ENCODE data around the gene PLD6. TPM values are rescaled to one million over a fixed set of nuclear protein-coding genes. Genes with fewer than 3 reads are reported as not detected.
"Not testable (repeated sequence)": the region's sequence is repeated elsewhere in the genome, so short reads cannot be mapped to it uniquely, and the experiment has no call there.

Gene PLD6
- total RNA-seq = 0.92 and 3.3 TPM in 2 replicates

- H3K4me3 ChIP-seq (ENCODE audit: low read depth, low read length) = peak within 1 kb of the TSS; percentile 66
- no peak for TF ChIP-seq CTCF (conservative IDR thresholded peaks at IDR 0.05; ENCODE audit: low read depth, low read length)
- no peak for DNase-seq (ENCODE audit: low read depth)
Measured at GRCh38 chr17:17206124-17206912, at the start of gene PLD6. Gene PLD6 (minus strand): TSS chr17:17206333. CDS start chr17:17206286, 47 bp downstream.

GRCh38 chr17:17255689-17256088 is 49.6 kb upstream of the PLD6 start:
- DNase-seq (ENCODE audit: low read depth); H3K4me3 ChIP-seq (ENCODE audit: low read depth, low read length): not testable (repeated sequence)

- DNase-seq (ENCODE audit: low read depth) = no peak
- no peak overlapping the region for H3K4me3 ChIP-seq (ENCODE audit: low read depth, low read length)
- TF ChIP-seq CTCF (conservative IDR thresholded peaks at IDR 0.05; ENCODE audit: low read depth, low read length) = no peak
Measured at GRCh38 chr17:17254036-17254435, 47.9 kb upstream of the PLD6 start.

- TF ChIP-seq CTCF (conservative IDR thresholded peaks at IDR 0.05; ENCODE audit: low read depth, low read length) = no peak
- H3K4me3 ChIP-seq (ENCODE audit: low read depth, low read length) = no peak overlapping the region
- DNase-seq (ENCODE audit: low read depth) = no peak
Measured at GRCh38 chr17:17253406-17253805, 47.3 kb upstream of the PLD6 start.

GRCh38 chr17:17252149-17252661 is 46.1 kb upstream of the PLD6 start:
- H3K4me3 ChIP-seq (ENCODE audit: low read depth, low read length) = no peak overlapping the region
- DNase-seq (ENCODE audit: low read depth) = no peak
- no peak for TF ChIP-seq CTCF (conservative IDR thresholded peaks at IDR 0.05; ENCODE audit: low read depth, low read length)

- TF ChIP-seq CTCF (conservative IDR thresholded peaks at IDR 0.05; ENCODE audit: low read depth, low read length) = no peak
- DNase-seq (ENCODE audit: low read depth) = no peak
- H3K4me3 ChIP-seq (ENCODE audit: low read depth, low read length) = no peak overlapping the region
Measured at GRCh38 chr17:17246879-17247278, 40.7 kb upstream of the PLD6 start.

GRCh38 chr17:17243163-17243562 is 37.0 kb upstream of the PLD6 start:
- DNase-seq (ENCODE audit: low read depth) = no peak
- no peak overlapping the region for H3K4me3 ChIP-seq (ENCODE audit: low read depth, low read length)
- TF ChIP-seq CTCF (conservative IDR thresholded peaks at IDR 0.05; ENCODE audit: low read depth, low read length) = no peak
